PFSK-1 (cell line): ENCODE results near the gene TTLL11.

Source experiments
- POLR2AphosphoS5 ChIP-seq: IDR thresholded peaks from 2 replicates; pipeline ENCODE4 v1.6.1; 2012; ENCODE audit warnings: low read depth, mild to moderate bottlenecking, control low read depth, low read length, moderate library complexity
- TAF1 ChIP-seq: IDR thresholded peaks from 2 replicates; pipeline ENCODE4 v1.6.1; 2012; ENCODE audit warnings: low read length, control low read depth, borderline replicate concordance; ENCODE audit not compliant: insufficient read depth
- TF ChIP-seq, protein P1 (sequence below), 2 experiments: IDR thresholded peaks; 2 replicates each; pipeline versions ENCODE4 v1.6.1 to v1.8.0; 2011 to 2012; ENCODE audit warnings: low read depth in 2 of 2, low read length in 2 of 2, control low read depth in 1 of 2, inconsistent platforms in 1 of 2, mild to moderate bottlenecking in 1 of 2, moderate library complexity in 1 of 2; ENCODE audit not compliant: insufficient read depth in 1 of 2

DNA sequence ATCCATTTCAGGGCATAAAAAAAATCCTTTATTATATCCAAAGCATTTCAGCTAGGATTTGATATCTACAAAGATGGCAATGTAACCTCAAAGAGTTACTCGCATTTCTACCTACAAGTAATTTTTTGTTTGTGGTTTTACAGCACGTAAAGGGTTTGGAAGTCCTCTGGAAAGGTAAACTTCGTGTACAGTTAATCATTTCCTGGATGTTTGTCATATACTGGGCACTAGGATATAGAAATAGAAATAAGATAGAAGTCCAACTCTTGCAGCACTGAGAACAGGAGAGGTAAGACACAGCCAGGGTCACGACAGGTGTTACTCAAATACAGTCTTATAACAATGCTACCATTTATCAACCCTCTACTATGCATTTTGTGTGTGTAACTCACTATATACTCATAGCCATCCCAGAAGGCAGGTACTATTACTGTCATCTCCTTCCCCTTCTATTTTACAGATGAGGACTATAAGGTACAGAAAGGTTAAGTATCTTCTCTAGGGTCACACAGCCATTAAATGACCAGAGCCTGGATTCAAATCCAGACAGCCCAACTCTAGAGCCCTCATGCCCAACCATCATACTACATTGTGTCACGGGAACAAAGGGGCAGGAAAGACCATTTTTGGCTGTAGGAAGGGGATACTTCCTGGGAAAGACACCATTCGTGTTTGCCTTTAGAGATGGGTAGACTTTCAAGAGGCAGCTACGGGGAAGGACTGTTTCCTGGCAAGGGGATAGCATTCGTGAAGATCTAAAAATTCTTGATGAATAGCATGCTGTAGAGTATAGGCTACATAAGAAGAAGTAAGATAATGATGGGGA, 47.5 kb upstream of the TTLL11 start:
- TF ChIP-seq, protein P1, sequence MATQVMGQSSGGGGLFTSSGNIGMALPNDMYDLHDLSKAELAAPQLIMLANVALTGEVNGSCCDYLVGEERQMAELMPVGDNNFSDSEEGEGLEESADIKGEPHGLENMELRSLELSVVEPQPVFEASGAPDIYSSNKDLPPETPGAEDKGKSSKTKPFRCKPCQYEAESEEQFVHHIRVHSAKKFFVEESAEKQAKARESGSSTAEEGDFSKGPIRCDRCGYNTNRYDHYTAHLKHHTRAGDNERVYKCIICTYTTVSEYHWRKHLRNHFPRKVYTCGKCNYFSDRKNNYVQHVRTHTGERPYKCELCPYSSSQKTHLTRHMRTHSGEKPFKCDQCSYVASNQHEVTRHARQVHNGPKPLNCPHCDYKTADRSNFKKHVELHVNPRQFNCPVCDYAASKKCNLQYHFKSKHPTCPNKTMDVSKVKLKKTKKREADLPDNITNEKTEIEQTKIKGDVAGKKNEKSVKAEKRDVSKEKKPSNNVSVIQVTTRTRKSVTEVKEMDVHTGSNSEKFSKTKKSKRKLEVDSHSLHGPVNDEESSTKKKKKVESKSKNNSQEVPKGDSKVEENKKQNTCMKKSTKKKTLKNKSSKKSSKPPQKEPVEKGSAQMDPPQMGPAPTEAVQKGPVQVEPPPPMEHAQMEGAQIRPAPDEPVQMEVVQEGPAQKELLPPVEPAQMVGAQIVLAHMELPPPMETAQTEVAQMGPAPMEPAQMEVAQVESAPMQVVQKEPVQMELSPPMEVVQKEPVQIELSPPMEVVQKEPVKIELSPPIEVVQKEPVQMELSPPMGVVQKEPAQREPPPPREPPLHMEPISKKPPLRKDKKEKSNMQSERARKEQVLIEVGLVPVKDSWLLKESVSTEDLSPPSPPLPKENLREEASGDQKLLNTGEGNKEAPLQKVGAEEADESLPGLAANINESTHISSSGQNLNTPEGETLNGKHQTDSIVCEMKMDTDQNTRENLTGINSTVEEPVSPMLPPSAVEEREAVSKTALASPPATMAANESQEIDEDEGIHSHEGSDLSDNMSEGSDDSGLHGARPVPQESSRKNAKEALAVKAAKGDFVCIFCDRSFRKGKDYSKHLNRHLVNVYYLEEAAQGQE (IDR thresholded peaks at IDR 0.05; ENCODE audit: insufficient read depth in 1 of 2, low read depth in 2 of 2, low read length in 2 of 2) = no peak
- TF ChIP-seq POLR2AphosphoS5 = no peak
- TF ChIP-seq TAF1 = no peak
